NCI-H446 (cell line): ENCODE data around the gene PIGV.

ENCODE experiments used
- DNase-seq, 2 experiments: peaks; one replicate each; lab custom pipeline; 2025; lab: John Stamatoyannopoulos, UW

Gene PIGV

DNA sequence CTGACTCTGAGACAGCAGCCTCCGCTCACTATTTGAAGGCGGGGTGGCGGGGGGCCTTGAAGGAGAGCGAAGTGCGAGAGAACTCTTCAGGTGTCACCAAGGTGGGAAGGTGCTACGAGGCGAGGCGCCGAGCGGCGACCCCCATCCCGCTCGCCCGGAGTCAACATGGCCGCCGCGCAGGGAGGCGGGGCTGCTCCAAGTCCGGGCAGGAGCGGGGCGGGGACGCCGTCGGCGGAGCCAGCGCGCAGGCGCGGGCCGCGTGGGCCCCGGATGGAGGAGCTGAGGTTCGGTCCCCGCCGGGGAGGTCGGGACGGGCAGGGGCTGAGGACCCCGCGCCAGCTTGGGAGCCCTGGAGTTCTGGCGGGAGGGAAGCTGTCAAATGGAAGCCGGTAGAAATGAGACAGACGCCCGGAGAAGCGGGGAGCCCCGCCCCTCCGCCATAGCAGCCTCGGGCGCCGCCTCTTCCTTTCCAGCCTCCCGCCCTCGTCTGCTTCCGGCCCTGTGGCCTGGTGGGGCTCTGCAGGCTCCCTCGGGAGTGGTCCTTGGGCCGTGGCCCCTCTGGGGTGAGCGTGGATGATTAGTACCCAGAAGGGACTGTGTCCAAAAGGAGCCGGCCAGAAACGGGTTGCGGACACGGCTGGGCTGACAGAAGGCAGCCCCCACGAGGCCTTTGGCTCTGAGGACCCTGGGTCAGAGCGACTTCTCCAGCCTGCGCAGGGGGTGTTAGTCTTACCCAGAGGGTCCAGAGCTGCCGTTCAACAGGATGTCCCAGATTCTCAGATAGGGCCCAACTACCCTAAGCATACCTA lies at the start of gene PIGV:
TSS of gene PIGV (plus strand) at position 245 of the 809 bp plus-strand sequence. CDS start 2,866 bp downstream, outside the sequence.
- peak; percentile 89 to 95 for DNase-seq

DNA sequence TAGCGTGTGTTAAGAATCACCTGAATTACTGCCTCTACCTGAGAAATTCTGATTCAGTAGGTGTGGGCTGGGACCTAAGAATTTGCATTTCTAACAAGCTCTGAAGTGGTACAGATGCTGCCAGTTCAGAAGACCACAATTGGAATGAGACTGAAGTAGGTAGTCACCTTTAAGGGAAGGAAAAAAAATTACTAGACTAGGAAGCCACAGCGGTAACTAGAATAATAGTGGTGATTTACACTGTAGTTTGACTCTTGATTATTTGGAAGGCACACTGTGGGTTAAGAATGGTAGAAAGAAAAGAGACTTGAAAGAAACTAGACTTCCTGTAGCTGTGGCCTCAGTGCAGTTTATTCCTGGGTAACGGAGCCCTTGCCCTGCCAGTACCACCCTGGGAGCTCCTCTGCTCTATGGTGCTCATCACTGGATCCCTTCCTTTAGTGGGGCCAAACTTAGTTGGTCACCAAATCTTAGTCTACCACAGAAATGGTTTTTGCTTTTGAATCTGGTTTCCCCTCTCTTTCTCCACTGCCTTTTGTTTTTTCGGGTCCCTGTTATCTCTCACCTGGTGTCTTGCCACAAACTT lies 48.3 kb upstream of the PIGV start:
- DNase-seq = no peak

DNA sequence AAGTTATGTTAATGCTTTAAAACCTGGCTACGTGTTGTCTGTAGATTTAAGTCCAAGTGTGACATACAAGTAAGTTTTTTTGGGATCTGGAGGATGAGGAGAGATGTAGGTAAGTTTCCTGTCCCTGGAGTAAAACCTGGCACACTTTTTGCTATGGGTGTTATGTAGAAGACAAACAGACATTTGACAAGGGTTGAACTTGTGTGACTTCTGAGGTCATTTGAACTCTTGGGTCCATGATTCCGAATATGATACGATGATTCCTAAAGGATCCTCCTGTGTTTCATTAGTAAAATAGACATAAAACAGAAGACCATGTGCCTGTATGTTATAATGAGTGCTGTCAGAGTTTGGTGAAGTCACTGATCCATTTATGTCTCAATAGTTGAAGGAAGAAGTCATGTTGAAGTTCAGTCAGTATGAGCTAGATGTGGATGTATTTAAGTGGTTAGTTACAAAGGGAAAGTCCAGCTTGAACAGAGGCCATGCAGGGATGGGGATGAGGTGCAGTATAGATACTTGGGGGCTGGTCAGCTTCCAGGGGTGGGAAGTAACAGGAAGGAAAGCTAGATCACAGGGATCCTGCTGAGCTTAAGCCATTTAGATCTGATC lies 47.6 kb upstream of the PIGV start:
- no peak for DNase-seq

DNA sequence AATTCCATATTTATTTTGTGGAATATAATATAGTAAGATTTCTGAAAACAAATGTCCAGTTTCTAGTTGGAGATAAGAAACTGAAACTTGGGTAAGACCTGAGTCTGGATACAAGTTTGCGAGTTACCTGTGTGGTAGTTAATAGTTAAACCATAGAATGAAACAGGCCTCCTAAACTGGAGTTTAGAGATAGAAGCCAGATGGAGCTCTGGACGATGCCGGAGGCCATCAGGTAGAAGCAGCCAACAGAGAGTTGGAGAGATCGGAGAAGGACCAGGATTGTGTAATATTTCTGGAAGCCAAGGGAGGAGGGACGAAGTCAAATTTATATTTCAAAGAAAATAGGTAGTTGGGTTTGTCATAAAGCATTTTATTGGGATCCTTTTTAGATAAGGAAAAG lies 46.8 kb upstream of the PIGV start:
- DNase-seq = no peak

DNA sequence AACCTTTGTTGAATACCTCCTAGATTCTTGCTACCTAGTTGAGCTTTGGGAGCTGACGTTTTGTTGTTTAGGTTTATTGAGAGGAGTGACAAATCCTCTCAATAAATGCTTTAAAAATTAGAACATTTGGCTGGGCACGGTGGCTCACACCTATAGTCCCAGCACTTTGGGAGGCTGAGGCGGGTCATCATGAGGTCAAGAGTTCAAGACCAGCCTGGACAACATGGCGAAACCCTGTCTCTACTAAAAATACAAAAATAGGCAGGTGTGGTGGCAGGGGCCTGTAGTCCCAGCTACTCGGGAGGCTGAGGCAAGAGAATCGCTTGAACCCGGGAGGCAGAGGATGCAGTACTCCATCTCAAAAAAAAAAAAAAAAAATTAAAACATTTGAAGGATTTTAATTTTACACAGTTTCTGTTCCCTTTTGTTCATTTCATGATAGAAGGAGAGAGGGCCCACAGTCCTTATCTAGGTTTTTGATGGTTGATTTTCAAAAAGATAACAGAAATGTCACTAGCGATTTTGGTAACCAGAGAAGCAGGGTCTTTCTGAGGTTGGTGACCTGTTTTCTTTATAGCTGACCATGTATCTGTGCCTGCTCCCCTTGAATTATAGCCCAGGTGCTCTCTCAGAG lies 44.2 kb upstream of the PIGV start:
- DNase-seq = no peak

DNA sequence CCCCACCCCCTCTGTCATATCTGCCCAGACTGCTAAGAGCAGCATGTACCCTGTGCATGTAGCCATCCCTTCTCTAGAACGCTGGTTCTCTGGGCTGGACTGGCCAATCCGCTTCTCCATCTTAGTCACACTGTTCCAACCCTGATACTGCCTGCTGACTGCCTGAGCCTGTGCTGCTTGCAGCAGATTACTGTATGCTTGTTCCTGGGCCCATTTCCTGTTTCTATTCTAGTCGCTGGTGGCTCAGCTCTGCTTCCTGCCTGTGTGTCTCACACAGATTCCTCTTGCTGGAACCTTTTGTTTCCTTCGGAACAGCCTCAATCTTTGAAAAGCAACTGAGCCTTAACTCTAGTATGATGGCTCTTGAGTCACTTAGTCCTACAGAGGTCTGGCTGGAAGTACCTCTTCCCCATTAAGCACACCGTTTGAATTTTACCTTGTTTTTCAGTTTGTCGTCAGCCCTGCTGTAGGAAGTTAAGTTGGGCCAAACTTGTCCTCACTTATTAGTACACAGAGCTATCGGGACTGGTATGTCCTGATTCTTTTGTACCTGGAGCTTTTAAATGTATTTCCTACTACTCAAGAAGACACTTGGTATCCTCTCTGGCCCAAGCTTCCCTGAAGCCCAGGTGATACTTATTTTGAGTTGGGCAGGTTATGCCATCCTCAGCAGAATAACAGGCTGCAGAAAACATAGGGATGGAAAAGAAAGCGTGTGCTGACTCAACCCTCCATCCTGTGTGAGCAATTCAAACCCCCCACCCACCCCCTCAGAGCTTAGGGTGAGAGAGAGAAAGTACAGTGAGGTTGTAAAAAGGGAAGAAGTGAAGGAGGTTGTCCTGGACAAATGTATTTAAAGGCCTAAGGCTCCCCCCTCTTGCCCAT lies 43.4 kb upstream of the PIGV start:
- no peak for DNase-seq

DNA sequence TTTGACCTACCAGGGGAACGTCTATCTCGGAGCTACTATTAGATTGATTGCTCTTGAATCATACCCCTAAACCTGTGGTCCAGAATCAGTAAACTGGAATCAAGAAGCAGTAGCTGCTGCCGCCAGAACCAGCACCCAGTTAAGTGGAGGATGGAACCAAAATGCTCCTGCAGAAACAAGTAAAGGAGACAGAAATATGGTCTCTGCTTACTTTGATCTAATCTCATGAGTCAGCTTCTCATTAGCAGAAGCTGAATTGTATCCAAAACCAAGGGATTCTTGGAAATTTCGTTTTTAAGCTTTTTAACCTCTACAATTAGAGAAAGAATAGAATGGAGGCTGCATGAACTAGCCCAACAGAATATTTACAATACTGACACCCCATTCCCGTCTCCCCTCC lies 42.6 kb upstream of the PIGV start:
- no peak for DNase-seq

DNA sequence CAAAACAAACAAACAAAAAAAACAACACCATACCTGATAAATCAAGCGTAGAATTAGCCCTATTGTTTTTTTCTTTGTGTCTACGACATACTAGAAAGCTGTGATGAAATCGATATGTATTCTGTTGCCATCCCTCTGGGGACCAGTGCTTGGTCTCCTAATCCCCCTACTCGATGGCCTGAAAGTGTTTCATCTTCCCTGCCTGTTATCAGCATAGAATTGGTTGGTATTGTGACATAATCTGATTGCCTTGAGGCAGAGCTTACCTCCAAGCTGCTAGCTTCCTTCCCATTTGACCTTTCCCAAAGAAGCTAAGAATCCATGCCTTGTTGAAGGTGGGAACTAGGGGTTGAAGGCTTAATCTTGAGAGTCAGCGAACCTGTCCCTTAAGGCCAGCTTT lies 40.7 kb upstream of the PIGV start:
- no peak for DNase-seq

DNA sequence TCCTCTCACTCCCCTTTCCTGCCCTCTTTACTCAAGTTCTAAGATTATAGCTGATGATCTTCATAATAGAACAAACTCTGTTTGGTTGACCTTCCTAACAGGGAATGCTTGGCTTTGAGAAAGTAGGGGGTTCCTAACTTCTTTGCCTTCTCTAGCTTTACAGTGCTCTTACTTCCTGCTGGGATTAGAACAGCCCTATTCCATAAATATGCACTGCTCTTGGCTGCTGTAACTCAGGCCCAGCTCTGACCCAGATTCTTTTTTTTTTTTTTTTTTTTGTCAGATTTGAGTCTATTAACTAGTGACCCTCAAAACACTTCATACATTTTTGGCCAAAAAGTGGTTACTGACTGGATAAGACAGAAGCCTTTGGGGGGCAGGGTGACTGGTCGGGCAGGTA lies 39.4 kb upstream of the PIGV start:
- no peak for DNase-seq

DNA sequence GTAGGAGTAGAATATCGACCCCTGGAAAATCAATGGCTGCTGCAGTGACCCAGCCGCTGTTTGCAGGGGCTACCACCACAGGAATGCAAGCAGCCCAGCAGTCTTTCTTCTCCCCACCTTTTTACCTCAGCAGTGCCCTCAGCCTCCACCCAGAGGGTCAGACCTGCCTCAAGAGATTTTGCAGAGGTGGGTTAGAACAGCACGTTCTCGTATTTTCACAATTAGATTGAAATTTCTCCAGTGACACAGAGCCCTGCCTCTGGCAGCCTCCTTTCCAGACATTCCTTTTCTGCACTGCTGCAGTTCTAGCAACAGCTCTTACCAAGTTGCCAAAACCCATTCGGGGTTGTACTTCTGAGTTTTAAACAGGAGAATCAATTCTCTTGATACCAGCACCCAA lies 38.3 kb upstream of the PIGV start:
- no peak for DNase-seq

DNA sequence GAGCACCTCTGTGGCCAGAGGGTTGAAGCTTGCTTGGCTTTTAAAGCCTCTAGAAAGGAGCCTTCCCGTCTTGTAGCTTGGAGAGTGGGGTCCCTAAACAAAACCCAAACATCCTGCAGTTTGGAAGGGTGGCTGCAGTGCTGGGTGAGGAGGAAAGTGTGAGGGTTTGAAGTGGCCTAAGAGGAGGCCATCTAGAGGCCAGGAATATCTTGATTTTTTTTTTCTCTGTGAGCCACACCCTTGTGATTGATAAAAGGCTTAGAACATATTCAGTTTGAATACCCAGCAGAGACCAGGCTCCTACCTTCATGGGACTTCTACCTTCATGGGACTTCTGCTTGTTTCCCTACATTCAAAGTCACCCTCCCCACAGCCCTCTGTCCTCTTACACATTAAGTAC lies 37.3 kb upstream of the PIGV start:
- DNase-seq = no peak

DNA sequence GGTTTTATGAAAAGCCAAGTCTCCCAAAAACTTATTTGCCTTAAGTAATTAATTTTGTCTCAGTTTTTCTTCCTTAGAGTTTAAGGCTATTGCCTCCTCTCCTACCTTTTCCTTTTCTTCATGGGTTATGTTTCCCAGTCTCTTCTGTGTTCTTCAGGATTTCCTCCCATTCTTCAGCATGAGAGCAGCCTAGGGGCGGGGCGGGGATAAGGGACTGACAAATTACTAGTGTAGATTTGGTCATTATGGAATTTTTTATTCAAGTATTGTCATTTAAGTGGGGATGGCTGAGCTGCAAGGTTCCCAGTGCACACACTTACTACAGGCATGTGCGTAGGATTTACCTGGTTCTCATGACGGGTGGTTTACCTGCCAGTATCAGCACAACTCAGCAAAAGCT lies 35.2 kb upstream of the PIGV start:
- DNase-seq = no peak

DNA sequence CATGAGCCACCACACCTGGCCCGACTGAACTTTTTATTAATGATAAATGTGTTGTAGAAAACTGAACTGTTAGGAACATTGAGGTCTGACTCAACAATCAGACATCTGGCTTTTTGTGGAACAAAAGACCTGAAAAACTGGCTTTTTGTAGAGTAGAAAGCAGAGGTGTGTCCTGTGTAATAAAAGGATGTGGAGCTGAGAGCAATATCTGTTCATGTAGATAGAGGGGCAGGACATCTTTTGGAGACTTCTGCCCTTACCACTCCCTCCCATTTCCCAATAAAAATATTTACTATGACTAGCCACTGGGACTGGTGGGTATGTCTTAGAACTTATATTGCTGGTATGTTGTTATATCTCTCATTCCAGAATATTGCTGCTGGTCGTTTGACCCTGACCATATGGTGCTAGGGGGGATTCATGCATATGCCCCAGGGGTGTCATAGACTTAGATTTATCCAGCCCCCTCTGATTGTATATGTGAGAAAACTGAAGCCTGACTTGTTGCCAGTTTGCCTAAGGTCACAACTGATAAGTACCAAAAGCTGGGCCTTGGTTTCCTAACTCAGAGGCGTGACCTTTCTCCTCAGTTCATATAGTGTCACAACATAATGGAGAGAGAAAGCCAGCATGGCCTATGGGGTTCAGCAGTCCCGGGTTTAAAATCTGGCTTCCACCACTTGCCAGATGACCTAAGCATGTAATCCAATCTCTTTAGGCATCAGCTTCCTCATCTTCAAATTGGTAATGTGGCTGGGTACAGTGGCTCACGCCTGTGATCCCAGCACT lies 33.5 kb upstream of the PIGV start:
- no peak for DNase-seq

DNA sequence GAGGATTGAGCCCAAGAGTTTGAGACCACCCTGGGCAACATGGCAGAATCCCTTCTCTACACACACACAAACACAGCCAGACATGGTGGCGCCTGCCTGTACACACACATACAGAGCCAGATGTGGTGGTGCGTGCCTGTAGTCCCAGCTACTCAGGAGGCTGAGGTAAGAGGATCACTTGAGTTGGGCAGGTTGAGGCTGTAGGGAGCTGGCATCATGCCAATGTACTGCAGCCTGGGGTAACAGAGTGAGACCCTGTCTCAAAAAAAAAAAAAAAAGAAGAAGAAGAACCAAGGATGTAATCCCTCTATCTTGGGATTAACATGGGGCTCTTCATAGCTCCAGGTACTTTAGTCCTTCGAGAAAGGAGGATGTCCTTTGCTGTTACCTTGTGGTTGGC lies 29.4 kb upstream of the PIGV start:
- no peak for DNase-seq

DNA sequence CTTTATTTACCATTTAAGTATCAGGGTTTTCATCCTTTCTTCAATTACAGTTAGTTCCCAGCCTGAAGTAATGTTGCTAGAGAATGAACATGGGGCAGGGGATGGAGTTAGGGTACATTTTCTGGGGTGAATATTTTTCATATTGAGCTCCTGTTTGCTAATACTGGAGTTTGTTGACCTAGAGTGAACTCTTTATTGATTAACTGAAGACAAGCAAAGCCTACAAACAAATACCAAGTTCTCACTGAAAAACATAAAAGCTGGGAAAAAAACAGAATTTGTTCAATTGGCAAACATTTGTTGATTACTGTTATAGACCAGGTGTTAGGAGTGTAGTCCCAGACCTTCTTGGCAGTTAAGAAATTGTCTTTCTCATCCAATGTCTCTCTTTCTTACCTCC lies 28.2 kb upstream of the PIGV start:
- no peak for DNase-seq

DNA sequence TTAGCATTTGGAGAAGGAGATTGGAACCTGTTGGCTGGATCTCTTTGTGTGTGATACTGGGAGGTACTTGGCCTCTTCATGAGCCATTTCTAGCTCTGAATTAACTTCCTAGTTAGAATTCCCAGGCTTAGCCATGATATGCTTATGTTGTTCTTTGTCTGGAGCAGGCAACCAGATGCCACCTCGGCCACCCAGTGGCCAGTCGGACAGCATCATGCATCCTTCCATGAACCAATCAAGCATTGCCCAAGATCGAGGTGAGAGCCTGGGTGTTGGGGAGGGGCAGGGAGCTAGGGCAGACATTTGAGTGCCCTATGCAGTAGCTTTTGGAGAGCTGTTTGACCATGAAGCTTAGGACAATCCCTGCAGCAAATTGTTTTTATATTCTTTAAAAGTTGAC lies 26.5 kb upstream of the PIGV start:
- DNase-seq = no peak

DNA sequence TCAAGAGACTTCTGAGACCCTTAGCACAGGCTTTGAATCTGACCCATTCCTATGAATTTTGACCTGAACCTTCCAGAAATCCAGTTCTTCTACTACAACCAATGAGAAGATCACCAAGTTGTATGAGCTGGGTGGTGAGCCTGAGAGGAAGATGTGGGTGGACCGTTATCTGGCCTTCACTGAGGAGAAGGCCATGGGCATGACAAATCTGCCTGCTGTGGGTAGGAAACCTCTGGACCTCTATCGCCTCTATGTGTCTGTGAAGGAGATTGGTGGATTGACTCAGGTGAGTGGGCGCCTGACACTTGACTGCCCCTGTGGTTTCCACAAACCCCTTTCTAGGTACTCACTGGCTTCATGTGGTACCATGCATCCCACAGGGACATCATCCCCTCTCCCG lies 20.0 kb upstream of the PIGV start:
- DNase-seq = no peak

DNA sequence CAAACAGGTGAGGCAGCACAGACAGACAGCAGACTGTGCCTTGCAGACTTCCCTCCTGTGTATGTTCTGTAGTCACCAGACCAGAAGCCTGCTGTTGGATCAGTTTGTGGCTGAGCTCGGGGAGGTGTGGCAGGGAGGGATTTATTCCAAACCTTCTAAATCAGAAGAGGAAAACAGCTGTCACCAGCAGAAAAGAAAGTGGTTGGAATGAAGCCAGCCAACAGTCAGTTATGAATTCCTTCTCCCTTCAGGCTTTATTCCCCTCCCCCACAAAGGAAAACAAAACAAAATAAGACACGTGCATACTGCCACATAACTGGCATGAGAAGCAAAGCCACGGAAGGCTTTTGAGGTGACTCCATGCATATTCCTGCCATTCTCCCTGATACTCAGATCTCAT lies 19.0 kb upstream of the PIGV start:
- DNase-seq = no peak

DNA sequence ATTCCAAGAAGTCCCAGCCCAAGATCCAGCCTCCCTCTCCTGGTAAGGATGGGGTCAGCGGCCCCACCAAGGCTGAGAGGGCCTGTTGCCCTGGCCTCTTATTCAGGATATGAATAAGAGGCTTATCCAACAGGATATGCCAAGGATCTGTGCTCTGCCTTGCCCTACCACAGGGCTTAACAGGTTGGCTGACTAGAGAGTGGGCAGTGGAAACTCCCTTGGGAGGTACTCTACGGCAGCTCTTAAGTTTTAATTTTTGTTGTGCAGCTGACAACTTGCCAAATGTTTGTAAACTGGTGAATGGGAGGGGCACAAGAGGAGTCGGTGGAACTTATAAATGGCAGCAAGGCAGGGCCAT lies 16.5 kb upstream of the PIGV start:
- no peak for DNase-seq

DNA sequence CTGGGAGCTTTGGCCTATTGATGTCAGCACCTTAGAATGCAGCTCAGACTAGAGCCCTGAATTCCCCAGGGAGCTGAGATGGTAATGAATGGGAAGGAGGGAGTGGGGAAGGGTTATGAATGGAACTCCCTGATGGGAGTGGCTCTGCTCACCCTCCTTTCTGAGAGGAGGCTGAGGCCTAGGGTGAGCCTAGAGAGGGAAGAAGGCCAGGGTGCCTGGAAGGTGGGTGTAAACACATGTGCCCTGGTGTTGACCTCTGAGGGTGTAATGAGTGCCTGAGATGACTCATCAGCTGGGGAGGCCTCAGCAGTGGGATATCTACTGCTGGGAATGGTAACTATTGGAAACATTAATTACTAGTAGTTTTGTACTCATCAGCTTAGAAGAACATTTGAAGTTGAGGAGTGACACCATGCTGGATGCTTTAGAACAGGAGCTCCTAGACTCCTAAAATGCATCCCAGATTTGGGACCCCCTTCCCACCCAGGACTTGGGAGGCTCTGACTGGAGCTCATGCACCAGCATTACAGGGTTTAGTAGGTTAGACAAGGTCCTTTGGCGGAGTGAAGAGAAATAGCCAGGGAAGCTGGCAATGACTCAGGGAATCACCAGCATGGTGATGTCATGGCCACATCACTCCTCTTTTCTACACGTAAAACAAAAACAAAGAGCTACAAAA lies 16.0 kb upstream of the PIGV start:
- DNase-seq = peak in 1 of 2 experiments; percentile 17

DNA sequence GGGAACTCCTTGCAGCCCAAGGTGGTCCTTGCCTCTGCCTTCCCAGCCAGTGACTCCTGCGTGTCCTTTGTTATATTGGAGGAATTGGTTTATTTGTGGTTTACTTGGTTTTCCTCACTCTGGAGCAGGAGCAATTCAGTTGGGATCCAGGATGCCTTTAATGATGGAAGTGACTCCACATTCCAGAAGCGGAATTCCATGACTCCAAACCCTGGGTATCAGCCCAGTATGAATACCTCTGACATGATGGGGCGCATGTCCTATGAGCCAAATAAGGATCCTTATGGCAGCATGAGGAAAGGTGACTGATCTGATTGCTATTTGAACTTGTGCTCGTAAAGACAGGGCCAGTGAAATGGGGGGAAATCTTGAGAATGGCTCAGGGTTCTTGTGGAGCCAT lies 15.1 kb upstream of the PIGV start:
- no peak for DNase-seq
